Measurements from ENCODE around the gene ZNF267.
A peak's percentile ranks its signal among the peaks of the same experiment; 100 is the strongest.
"Not testable (repeated sequence)": the region's sequence is repeated elsewhere in the genome, so short reads cannot be mapped to it uniquely, and the experiment has no call there.

Gene ZNF267

GRCh38 chr16:31873556-31874365 lies at the start of gene ZNF267:
Gene ZNF267 (plus strand): TSS chr16:31873807. CDS start chr16:31873967, 160 bp downstream.
- DNase-seq, result peak; percentile 7 to 41

DNA sequence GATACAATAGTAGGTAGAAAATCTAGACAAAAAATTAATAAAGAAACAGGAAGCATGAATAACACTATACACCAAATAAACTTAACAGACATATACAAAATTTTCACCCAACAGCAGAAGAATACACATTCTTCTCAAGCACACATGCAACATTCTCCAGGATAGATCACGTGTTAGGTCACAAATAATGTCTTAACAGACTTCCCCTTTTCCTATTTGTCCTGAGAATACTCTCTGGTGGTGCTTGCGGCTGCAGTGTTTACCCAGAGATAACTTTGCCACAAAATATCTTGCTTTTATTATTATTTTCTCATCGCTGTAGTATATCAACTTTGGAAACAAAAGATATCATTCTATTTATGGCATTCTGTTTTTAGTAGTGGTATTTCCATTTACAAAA lies 40.6 kb upstream of the ZNF267 start:
- no peak for DNase-seq

DNA sequence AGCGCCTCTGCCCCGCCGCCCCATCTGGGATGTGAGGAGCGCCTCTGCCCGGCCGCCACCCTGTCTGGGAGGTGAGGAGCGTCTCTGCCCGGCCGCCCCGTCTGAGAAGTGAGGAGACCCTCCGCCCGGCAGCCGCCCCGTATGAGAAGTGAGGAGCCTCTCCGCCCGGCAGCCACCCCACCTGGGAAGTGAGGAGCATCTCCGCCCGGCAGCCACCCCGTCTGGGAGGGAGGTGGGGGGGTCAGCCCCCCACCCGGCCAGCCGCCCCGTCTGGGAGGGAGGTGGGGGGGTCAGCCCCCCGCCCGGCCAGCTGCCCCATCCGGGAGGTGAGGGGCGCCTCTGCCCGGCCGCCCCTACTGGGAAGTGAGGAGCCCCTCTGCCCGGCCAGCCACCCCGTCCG lies 37.2 kb upstream of the ZNF267 start:
- not testable (repeated sequence) for DNase-seq

GRCh38 chr16:31842864-31843263 lies 30.7 kb upstream of the ZNF267 start:
- DNase-seq, result no peak

- DNase-seq, result not testable (repeated sequence)
Observed at GRCh38 chr16:31848572-31848971, 25.0 kb upstream of the ZNF267 start.

GRCh38 chr16:31853291-31853690 lies 20.3 kb upstream of the ZNF267 start:
- DNase-seq, result no peak

GRCh38 chr16:31860508-31860907 lies 13.1 kb upstream of the ZNF267 start:
- no peak for DNase-seq

- DNase-seq, result no peak
Observed at GRCh38 chr16:31861455-31861854, 12.2 kb upstream of the ZNF267 start.

DNA sequence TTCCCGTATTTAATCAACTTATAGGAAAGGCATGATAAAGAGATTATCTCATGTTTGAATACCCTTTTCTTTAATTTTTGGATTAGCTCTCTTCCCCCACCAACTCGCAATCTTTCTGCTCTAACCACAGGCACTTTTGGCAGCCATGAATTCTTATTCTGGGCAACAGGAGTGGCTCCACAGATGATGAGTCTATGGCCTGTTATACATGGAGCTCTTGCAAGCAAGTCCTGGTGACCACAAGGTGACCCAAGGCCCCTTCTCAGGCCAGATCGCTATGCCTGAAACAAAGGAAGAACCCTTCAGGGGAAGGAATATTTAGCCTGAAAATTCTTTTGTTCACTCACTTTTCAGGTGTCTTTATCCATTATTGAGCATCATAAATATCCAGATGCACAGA lies 10.8 kb upstream of the ZNF267 start:
- no peak for DNase-seq

DNA sequence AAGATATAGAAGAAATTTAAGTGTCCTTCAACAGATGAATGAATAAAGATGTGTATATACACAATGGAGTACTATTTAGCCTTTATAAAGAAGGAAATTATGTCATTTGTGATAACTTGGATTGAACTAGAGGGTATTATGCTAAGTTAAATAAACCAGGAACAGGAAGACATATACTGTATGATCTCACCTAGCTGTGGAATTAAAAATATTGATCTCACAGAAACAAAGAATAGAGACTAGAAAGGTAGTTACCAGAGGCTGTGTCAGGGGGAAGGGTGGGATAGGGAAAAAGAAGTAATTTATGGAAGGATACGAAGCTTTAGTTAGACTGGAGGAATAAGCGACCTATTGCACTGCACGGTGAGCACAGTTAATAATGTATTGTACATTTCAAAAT lies 5.4 kb upstream of the ZNF267 start:
- DNase-seq, result no peak

GRCh38 chr16:31868691-31869167 lies 4.9 kb upstream of the ZNF267 start:
- DNase-seq, result peak in 1 of 2 experiments; percentile 30

GRCh38 chr16:31869511-31870201 lies 4.0 kb upstream of the ZNF267 start:
- no peak for DNase-seq

GRCh38 chr16:31870809-31871208 lies 2.8 kb upstream of the ZNF267 start:
- no peak for DNase-seq

DNA sequence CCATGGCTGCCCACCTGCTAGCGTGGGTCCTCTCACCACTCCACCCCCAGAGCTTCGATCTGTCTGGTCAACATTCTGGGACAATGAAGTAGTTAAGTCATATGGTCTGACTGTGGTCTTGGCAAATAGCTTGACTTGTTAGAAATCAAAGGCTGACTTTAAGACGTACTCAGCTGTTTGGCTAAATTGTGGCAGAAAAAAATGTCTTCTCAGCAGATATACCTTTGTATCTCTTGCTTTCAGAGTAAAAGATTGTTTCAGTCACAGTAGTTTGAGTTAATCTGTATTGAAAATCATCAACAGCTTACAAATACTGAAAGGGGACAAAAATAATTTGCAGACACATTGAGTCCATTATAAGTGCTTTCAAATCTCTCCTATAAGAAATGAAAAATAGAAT lies 2.1 kb upstream of the ZNF267 start:
- DNase-seq, result no peak

- DNase-seq, result no peak
Observed at GRCh38 chr16:31872201-31872600, 1.4 kb upstream of the ZNF267 start.

DNA sequence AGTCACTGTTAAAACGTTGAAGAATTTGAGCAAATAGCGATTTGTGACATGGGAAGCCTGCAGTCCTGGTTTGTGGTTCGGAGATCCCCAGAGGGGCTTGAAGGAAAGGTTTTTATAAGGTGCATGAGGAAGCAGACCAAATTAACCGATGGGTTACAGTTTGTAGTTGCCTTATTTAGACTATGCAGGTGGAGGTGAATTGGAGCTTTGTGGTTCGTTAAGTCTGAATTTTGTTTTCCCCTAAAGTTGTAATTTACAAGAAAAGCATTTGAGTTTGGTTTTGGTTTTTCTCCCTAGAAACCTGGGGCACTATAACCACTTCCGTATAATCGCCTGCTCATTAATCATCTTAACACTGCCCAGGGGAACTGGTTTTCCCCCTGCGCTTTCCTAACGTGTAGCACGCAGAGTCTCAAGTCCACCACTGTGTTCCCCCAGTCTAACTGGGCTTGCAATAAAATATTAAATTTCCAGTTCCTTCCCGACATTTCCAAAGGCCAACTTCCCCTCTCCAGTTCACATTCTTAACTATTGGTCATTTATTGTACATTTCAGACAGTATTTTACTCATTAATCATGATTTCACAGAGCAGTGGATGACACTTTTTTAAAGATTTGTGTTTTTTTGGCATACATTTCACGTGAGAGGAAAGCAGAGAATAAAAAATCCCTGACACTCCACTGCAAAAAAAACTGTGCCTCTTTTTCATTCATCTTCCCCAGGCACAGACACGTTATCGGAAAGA lies 932 bp downstream of the ZNF267 start:
- DNase-seq, result no peak

GRCh38 chr16:31875112-31875803 lies 1.7 kb downstream of the ZNF267 start:
- no peak for DNase-seq

GRCh38 chr16:31875928-31876547 lies 2.4 kb downstream of the ZNF267 start:
- DNase-seq, result no peak

- DNase-seq, result no peak
Observed at GRCh38 chr16:31876951-31877828, 3.6 kb downstream of the ZNF267 start.

DNA sequence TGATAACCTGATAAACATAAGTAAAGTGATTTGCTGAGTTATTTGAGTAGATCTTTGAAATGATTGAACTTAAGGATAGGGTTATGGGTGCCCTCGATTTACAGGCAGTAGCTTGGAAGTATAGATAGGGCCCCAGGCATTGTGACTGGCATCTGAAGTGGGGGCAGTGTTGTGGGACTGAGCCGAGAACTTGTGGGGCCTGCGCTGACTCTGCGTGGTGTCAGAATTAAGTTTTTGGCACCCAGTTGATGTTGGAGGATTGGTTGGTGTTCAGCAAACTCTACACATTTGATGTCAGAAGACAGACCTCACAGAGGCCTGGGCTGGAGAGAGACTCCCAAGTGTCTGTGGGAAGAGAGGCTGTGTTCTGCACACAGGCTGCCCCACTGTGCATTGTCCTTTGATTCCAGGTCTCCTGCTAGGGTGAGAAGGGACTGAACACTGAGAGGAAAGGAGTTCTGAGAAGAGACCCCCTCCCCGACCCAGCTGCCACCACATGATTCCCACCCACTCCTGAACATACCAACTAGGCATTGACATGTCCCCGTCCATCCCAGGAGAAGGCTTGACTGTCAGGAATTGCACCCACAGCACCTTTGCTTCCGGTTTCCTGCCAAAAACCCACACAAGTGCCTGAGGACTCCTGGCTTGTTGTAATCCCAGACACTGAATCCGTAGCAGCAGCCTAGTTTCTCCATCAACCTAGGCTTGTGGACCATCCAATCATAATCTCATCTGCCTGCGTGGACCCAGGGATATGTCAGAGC lies 4.5 kb downstream of the ZNF267 start:
- DNase-seq, result no peak

DNA sequence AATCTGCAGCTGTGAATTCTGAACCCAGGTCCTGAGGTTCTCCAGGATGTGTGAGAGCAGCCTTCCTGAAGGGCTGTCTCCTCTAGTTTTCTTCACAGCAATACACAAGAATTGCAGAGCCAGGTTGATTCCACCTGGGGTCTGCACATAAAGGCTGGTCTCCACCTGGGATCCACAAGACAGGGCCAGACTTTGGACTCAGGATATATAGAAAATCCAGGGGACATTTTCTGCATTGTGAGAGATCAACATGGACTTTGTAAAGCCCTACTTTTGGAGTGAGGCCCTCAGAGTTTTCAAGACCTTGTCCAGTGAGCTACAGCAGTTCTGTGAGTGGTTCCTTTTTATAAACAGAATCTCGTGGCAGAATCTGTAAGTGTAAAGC lies 6.3 kb downstream of the ZNF267 start:
- DNase-seq, result no peak

Data from cerebellar nuclear complex (tissue), 1 donor.